Peyer's patch (tissue), 4 donors: ENCODE measurements around the gene PSEN1.

Source experiments
- POLR2A ChIP-seq, 2 donors: fragments of 450-650 bp; IDR thresholded peaks; one replicate each; pipeline ENCODE4 v1.5.1; 2017; ENCODE audit warnings: antibody characterized with exemption in 2 of 2, mild to moderate bottlenecking in 2 of 2, moderate library complexity in 2 of 2
- TF ChIP-seq, protein P1 (sequence below), 6 experiments: fragments of 450-650 bp in 4 of 6; fragments of 200-600 bp in 2 of 6; sonication (generic) in 1 of 6; IDR thresholded peaks; one replicate each; pipeline ENCODE4 v1.5.1; 2017 to 2019; ENCODE audit warnings: antibody characterized with exemption in 6 of 6, mild to moderate bottlenecking in 3 of 6, moderate library complexity in 1 of 6

DNA sequence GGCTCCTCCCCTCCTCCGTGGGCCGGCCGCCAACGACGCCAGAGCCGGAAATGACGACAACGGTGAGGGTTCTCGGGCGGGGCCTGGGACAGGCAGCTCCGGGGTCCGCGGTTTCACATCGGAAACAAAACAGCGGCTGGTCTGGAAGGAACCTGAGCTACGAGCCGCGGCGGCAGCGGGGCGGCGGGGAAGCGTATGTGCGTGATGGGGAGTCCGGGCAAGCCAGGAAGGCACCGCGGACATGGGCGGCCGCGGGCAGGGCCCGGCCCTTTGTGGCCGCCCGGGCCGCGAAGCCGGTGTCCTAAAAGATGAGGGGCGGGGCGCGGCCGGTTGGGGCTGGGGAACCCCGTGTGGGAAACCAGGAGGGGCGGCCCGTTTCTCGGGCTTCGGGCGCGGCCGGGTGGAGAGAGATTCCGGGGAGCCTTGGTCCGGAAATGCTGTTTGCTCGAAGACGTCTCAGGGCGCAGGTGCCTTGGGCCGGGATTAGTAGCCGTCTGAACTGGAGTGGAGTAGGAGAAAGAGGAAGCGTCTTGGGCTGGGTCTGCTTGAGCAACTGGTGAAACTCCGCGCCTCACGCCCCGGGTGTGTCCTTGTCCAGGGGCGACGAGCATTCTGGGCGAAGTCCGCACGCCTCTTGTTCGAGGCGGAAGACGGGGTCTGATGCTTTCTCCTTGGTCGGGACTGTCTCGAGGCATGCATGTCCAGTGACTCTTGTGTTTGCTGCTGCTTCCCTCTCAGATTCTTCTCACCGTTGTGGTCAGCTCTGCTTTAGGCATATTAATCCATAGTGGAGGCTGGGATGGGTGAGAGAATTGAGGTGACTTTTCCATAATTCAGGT is at the start of gene PSEN1:
- TF ChIP-seq, protein P1, sequence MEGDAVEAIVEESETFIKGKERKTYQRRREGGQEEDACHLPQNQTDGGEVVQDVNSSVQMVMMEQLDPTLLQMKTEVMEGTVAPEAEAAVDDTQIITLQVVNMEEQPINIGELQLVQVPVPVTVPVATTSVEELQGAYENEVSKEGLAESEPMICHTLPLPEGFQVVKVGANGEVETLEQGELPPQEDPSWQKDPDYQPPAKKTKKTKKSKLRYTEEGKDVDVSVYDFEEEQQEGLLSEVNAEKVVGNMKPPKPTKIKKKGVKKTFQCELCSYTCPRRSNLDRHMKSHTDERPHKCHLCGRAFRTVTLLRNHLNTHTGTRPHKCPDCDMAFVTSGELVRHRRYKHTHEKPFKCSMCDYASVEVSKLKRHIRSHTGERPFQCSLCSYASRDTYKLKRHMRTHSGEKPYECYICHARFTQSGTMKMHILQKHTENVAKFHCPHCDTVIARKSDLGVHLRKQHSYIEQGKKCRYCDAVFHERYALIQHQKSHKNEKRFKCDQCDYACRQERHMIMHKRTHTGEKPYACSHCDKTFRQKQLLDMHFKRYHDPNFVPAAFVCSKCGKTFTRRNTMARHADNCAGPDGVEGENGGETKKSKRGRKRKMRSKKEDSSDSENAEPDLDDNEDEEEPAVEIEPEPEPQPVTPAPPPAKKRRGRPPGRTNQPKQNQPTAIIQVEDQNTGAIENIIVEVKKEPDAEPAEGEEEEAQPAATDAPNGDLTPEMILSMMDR (IDR thresholded peaks at IDR 0.05), result no peak
- peak; percentile 82 to 94 for TF ChIP-seq POLR2A (IDR thresholded peaks at IDR 0.05)
